Stimulated activated CD8-positive, alpha-beta memory T cell treated with anti-CD3 and anti-CD28 coated beads, Interleukin-4, amount 100 ng/mL, for 4 hours (primary cell): ENCODE results near the gene TTLL11.
"Not testable (repeated sequence)": the region's sequence is repeated elsewhere in the genome, so short reads cannot be mapped to it uniquely, and the experiment has no call there.

Experiments used
- DNase-seq, 2 donors: peaks; one replicate each; pipeline ENCODE4 v3.0.0-alpha.2; 2020; ENCODE audit warnings: low read depth in 2 of 2, low spot score in 1 of 2

TTLL11 gene

DNA sequence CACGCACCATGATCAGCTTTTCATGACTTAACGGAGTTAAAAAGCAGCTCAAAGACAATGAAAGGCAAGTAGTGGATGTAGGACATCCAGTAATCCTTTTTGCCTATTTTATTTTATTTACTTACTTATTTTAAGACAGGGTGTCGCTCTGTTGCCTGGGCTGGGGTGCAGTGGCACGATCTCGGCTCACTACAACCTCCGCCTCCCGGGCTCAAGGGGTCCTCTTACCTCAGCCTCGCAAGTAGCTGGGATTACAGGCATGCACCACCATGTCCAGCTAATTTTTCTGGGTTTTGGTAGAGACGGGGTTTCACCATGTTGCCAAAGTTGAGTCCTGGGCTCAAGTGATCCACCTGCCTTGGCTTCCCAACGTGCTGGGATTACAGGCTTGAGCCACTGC is 292.7 kb downstream of the TTLL11 start:
- DNase-seq = no peak

DNA sequence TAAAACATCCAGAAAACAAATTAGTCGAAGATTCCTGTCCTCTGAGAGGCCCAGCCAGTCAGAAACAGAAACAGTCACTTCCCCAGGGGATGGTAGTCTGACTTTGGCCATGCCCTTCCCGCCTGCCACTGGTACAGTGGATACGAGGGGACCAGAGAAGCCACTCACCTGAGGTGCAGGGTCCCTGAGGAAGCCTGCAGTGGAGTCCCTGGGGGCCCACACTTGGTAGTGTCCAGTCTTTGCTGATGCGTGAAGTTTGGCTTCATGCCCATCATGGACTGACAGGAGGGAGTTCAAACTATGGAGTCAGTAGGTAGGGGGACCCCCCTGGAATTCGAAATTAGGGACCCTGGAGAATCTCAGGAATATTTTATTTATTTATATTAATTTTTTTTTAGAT is 294.2 kb downstream of the TTLL11 start:
- DNase-seq = no peak

DNA sequence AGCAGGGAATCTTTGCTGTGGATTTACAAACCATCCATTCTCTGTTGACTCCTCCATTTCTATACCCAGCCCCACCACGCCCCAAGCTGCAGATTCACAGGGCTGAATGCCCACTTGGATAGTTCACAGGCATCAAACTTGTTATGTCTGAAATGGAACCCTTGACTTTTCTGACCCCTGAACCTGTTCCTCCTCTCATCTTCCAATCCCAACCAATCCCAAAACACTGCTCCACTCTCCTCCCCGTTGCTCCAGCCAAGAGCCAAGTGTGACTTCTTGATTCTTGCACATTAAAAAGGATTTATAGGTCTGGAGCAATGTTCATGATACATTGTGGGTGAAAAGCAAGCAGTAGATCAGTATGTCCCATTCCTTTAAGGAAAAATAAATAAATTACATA is 296.0 kb downstream of the TTLL11 start:
- DNase-seq = no peak

DNA sequence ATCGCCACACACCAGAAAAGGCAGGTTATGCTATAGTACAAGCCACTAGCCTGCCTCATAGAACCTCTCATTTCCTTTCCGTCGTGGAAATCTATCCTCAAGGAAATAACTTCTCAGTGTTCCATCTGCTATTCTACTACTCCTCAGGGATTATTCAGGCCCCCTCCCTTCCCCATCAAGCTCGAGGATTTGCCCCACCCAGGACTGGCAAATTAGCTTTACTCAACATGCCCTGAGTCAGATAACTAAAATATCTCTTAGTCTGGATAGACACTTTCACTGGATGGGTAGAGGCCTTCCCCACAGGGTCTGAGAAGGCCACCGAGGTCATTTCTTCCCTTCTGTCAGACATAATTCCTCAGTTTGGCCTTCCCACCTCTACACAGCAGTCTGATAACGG is 298.8 kb downstream of the TTLL11 start:
- DNase-seq = not testable (repeated sequence)

DNA sequence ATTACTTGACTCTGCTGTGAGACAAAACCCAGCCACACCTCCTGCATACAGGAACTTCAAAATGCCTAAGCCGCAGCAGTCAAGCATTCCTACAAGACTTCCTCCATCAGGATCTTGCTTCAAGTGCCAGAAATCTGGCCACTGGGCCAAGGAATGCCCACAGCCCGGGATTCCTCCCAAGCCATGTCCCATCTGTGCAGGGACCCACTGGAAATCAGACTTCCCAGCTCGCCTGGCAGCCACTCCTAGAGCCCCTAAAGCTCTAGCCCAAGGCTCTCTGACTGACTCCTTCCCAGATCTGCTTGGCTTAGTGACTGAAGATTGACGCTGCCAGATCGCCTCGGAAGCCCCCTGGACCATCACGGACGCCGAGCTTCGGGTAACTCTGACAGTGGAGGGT is 300.6 kb downstream of the TTLL11 start:
- DNase-seq = not testable (repeated sequence)

DNA sequence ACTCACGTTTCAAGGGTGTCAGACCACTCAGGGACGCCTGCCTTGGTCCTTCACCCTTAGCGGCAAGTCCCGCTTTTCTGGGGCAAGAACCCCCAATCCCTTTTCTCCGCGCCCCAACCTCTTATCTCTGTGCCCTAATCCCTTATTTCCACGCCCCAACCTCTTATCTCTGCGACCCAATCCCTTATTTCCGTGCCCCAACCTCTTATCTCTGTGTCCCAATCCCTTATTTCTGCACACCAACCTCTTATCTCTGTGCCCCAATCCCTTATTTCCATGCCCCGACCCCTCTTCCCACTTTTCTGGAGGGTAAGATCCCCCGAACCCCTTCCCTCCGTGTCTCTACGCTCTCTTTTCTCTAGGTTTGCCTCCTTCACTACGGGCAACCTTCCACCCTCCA is 302.3 kb downstream of the TTLL11 start:
- DNase-seq = no peak

DNA sequence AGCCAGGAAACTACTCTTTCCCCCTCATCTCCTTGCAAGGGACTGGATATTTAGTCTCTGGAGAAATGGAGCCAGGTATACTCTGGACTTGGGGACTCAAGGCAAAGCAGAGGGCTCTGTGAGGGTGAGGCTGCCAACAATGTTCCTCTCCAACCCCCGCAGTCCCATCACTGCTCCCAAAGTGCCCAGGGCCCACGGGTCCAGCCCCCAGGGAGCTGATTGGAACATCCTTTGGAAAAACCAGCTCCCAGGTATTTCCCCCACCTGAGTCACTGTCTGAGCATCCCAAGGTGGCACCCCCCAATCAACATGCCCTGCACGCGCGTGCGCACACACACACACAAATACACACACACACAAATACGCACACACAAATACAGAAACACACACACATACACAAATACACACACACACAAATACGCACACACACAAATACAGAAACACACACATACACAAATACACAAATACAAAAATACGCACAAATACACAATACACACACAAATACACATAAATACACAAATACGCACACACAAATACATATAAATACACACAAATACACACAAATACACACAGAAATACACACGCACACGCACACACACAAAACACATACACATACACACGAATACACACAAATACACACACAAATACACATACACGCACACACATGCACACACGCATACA is 304.3 kb downstream of the TTLL11 start:
- no peak for DNase-seq

DNA sequence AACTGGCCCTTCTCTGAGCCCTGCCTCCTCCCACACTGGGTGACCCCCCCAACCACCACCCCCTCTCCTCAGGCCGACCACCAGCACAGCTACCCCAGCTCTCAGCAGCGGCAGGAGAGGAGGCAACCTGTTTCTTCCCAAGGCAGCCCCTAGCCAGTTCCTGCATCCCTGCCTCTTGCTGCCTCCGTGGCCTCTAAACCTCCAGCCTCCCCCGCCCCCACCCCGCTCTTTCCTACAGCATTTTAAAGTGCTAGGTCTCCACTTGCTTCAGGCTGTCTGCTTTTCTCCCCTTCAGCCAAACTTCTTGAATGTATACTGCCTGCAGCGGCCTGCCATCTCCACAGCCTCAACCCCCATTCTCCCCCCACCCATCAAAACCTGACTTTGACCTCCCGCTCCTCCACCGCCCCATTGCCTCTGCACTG is 306.1 kb downstream of the TTLL11 start:
- DNase-seq = no peak

DNA sequence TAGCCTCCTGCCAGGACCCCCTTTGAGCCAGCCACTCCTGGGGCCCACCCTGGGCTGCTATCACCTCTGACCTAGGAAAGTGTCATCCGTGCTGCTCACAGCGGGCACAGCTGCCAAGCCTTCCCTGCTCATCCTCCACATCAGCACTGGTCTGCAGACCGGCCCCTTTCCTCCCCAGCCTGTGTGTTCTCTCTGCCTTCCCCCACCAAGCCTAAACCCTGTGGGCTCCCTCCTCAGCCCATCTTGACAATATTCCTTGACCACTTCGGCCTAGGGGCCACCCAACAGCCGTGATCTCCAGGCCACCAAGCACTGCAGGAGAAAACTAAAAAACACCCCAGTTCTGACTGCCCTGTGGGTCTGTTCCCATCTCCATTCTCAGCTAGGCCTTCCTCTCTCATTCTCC is 306.6 kb downstream of the TTLL11 start:
- no peak for DNase-seq

DNA sequence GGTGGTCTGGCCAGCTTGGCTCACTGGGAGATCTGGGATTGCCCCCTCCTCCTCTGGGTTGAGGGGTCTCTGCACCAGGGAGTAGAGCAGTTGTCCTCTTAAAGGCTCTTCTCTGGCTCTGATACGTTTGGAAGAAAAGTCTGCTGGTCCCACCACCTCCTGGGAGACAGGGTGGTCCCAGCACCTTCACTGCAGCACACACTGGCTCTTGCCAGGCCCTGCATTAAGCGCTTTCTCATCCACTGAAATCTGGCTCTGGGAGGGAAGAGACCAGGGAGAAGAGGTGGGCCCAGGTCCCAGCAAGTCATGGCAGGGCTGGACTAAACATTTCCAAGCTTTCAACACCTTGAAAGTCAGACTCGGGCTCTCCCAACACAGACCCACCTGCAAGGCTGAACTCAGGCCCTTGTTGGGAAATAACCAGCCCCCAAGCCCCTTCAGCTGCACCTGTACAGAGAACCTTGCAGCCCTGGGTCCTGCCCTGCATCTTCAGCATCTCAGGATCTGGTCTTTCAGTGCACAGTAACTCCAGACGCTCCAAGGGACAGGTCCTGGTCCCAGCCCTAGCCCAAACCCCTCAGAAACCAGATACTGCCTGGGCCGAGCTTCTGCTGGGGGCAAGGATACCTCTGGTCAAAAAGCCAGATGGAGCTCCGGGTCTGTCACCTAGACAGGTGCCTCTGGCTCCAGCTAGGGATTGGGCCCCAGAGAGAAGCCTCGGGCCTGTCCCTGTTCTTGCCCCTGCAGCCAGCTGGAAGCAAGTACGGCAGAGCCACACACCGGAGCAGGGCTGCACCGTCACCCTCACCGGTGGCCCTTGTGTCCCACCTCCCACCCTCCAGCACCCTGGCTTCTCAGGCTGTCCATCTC is 307.2 kb downstream of the TTLL11 start:
- DNase-seq = no peak

DNA sequence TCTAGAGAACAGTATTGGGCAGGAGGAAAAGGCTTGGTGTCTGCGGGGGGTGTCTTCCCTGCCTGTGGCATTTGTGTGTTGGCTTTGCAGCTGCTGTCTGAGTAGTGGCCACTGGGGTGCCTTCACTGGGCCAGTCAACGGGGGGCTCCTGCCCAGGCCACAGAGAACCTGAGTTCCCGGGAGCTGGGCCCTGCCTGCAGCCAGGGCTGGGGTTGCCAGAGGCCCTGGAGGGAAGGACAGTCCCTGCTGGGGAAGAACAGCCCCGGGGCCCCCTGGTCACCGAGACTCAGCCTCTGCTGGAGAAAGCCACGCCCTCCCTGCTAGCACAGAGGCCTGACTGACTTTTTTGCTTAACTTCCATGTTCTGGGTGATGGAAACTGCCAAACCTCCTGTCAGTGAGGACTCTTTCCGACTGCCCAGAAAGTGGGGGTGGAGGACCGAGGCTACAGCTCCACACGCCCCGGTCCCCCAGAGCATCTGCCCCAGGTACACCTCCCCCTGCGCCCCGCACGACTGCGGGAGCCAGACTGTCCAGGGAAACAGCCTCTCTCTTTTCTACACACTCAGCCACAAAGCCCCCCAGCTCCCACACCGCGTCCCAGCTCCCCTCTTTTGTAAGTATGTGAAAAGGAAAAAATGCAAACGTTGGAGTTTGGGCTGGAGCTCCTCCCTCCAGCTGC is 308.2 kb downstream of the TTLL11 start:
- no peak for DNase-seq

DNA sequence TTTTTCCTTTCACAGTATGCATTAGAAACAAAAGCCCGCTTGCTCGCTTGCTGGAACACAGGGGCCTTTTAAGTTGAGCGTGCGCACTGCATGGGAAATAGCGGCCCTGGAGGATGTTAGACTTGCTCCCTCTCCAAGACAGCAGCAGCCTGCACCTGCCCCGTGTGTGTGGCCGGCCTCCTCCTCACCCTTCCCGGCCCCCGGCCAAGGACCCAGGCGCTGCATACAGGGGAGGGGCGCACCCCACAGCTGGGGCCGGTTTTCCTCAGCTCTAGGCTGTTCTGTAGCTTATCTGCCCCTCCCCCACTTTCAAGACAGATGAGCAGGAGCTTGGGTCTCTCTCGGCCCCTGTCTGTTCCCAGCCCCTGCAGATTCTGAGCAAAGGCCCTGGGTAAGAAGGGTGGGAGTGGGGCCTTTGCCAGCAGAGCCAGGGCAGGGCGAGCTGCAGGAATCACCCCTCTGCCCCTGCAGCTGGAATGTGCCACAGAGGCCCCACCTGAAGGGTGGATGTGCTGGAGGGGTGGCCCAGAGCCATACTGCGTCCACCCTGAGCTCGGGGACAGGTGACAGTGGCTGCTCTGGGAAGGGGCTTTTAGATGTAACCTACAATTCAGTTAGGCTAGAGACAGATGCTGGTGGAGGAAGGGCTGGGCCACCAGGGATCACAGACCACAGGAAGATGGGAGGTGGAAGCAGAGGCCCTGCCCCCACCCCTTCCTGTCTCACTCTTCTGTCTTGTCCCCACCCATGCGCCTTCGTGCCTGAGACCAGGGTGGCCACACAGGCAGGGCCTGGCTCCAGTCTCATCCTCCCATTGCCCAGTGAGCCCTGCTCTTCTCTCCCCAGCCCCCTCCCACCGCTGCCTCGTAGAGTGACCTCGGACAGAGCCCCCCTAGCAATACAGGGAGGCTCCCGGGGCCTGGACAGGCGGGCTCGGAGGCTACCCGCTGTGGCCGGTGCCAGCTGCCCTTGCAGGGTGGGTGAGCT is 309.3 kb downstream of the TTLL11 start:
- no peak for DNase-seq

DNA sequence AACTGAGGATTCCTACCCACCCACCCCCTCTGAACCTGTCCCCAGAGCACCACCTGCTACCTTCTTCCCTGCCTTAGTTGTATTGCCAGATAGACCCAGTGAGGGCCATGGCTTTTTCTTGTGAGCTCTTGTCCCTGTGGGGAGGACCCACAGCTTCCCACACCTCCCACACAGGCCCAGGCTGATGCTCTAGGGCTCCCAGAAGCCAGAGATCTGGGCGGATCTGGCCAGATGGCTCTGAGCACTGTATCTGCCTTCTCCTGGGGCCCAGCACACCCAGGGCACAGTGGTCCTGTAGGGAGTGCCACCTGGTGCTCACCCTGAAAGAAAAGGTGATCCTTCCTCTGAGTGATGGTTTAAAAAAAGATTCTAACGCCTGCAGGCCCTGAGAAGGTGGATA is 310.0 kb downstream of the TTLL11 start:
- DNase-seq = no peak

DNA sequence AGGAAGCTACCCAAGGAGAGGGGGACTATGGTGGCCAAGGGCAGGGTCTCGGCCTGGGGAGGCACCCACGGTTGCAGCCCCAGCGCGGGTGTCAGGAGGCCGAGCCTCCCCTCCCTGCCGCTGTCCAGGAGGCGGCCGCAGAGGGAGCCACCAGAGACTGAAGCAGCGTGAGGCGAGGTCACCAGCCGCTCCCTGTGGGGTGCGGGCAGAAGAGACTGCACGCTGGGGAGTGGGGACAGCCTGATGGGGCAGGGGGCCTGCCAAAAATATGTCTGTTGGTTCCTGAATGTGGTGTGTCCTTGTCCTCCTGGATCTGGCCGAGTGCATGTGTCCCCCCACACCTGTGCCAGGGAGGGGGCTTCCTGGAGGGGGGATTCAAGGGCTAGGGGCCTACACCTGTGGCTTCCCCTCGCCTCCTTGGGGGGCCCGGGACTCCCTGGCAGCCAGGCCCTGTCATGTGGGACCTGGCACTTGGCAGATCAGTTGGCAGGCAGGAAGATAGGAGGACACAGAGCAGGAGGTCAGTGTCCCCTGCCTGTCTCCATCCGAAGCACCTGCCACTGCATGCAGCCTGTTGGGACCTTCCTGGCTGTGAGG is 310.5 kb downstream of the TTLL11 start:
- no peak for DNase-seq

DNA sequence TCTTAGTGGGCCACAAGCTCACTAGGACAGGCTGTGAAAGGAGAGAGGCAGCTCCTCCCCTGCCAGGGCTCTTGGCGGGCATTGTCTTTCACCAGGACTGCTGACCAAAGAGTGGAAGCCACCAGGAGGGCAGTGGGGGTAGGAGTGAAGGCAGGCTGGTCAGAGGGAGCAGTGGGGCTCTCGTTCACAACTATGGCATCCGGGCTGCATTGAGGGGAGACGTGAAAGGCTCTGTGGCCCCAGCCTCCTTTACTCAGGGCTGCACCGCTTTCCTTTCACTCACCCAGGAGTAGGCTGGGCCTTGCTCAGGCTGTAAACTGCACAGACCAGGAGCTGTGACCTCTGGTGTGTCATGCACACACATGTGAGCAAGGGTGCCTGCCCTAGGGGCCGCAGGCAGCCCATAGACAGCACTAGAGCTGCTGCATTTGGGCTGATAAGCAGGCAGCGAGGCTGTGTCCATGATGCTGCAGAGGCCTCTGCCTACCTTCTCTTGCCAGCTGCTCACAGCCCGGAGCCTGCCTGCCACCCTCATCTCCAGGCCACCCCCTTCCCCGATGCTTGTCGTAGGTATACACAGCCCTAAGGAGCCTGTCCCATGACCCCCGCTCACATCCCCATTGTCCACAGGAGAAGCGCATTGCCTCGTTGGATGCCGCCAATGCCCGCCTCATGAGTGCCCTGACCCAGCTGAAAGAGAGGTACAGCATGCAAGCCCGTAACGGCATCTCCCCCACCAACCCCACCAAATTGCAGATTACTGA is 311.2 kb downstream of the TTLL11 start:
- DNase-seq = no peak

DNA sequence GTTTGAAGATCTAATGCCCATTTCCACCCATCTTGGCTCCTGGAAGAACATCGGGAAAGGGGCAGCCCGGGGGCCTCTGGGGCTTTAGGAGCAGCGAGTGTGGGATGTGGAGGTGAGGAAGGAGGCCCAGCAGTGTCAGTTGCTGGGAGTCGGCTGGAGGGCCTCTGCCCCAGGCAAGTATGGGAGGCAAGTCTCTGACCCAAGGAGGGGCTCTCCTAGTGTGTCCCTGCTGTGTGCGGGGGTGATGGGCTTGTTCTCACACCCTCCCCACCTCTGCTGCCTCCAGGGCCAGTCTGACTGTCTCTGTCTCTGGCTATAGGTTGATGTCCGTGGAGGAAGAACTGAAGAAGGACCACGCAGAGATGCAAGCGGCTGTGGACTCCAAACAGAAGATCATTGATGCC is 312.0 kb downstream of the TTLL11 start:
- DNase-seq = no peak

DNA sequence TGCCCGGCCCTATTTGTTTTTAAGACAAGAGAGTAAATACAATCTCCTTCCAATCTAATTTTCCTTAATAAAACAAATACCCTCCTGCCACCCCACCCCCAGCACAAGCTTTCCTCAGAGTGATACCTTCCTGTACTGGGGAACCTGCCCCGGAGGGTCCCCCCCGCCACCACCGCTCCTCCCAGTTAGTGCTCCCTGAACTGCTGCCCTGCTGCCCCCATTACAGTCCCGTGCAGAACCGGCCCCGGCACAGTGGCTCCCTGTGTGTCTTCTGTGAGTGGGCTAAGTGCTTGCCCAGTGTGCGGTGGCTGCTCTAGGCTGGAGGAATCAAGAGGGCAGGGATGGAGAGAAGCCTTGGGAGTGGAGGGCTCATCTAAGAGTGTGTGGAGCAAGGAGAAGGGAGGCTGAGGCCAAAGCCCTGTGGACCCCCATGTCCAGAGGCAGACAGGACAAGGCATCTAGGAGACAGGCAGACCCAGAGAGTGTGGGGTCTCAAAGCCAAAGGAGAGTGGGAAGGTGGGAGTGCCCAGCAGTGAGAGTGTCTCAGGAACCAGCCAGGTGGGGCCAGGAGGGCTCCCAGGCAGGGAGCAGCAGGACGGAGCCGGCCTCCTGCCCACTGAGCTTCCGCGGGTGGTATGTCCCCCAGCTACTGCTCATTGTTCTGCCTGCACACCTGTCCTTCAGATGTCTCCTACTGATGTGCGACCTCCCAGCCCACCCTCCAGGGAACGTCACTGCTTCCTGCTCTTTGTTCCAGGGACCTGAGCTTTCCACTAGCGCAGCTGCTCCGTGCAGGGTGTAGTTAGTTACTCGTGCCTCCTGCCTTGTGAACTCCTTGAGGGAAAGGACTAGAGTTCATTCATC is 312.7 kb downstream of the TTLL11 start:
- no peak for DNase-seq

DNA sequence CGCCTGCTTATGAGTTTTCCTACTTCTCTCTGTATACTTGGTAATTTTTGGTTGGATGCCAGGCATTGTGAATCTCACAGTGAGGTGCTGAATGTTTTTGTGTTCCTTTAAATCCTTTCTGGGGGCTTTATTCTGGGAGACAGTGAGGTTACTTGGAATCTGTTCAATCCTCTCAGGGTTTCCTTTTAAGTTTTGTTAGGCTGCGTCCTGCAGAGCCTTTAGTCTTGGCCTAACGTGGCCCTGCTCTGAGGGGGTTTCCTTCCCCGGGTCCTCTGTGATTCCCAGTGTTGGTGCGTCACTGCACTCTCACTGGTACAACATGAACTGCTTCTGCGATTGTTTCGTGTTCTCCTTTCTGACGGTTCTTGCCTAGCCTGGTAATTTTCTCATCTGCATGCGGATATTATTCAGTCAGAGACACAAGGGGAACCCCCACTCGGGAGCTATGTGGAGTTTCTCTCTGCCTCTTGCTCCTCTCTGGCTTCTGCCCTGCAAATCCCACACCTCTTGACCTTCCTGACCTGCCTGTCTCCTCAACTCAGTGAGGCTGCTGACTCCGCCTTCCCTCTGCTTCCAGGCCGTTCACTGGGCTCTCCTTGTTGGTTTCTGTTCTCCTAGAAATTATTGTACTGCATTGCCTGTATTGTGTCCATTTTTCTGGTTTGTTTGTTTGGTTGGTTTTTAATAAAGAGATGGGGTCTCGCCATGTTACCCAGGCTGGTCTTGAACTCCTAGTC is 313.6 kb downstream of the TTLL11 start:
- no peak for DNase-seq
